GM18519 (cell line): Measurements from ENCODE around the gene PRKCB.

Source experiments
- ATAC-seq: cut with Tn5 transposase; IDR thresholded peaks from one replicate; pipeline ENCODE4 v1.9.1; 2021; ENCODE audit warnings: mild to moderate bottlenecking, moderate library complexity; ENCODE audit not compliant: unreplicated experiment, low FRiP score

Gene PRKCB

GRCh38 chr16:23835390-23836077, at the start of gene PRKCB:
Gene PRKCB, plus strand, starts transcription at chr16:23835983.
- ATAC-seq, result peak; percentile 62

DNA sequence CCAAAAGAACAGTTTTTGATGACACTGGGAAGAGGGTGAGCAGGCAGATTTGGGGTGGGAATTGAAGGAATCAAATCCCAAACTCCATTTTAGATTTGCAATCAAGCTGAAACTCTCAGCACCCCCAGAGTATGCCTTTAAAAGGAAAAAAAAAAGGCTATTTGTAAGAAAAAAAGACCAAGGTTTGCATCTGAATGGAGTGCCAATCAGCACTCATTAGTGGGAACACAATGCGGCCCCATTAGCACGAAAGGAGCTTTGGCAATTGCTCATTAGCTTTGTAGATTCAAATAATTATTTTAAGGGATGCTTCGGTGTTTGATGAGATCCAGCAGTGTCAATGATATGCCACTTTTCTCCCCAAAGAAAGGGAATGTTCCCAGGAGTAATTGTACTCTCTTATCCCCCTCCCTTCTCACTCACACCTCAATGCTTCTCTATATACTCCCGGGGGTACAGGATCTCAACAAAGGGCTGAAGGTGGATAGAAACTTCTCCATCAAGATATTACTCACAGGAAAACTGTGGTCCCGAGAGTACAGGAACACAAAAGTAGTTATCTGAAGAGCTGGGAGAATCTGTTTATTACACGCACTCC, 48.7 kb upstream of the PRKCB start:
- no peak for ATAC-seq

- ATAC-seq, result no peak
Measured at GRCh38 chr16:23788685-23789084, 47.1 kb upstream of the PRKCB start.

- no peak for ATAC-seq
Measured at GRCh38 chr16:23795378-23795777, 40.4 kb upstream of the PRKCB start.

DNA sequence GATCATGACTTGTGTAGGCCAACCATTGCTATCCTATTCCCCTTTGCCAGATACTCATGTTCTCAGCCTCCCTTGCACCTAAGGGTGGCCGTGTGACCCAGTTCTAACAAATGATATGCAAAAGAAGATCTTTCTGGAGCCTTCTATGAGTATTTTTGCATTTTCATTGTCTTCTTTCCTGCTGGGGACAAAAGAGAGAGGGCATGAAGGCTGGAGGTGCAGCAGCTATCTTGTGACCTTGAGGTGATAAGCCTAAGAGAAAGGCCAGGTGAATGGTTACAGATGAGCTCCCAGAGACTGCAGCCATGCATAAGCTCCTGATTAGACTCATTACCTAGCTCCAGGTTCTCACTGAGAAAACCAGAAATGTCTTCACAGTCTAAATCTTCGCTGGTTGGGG, 38.8 kb upstream of the PRKCB start:
- ATAC-seq, result no peak

GRCh38 chr16:23801378-23801777, 34.4 kb upstream of the PRKCB start:
- no peak for ATAC-seq

- no peak for ATAC-seq
Measured at GRCh38 chr16:23802776-23803175, 33.0 kb upstream of the PRKCB start.

- ATAC-seq, result no peak
Measured at GRCh38 chr16:23803591-23804123, 32.1 kb upstream of the PRKCB start.

DNA sequence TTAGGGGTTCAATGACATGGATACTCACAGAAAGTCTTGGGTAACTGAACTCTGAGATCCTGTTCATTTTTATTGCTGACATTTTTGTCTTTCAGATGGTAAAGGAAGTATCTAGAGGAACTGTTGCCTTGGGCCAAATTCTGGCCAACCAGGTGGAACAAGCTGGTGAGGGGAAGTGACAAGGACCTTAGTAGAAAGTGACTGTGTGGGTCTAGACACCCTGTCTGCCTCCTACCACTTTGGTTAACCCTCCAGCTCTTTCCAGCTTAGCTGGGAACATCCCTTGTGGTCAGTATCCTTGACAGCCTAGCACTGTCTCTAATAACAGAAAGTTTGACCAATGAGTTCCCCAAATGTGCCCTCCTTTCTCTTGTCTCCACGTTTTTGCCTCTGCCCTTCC, 28.8 kb upstream of the PRKCB start:
- ATAC-seq, result no peak

DNA sequence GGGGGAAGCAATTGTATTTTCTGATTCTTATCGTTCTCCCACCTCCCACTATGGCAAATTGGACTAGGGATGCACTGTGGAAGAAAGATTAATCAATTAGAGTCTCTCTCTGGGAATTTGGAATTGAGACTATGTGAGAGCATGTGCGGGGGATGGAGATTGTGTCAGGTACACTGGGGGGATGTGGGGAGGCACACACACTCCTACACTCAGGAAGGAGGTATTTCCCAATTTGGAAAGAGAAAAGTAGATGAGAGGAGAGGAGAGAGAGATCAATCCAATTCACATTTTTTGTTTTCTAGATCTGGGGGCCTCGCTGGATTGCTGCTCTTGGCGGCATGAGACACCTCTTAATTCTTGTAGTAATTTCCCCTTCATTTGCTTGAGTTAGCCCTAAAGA, 14.3 kb upstream of the PRKCB start:
- ATAC-seq, result no peak

GRCh38 chr16:23821875-23822688, 13.7 kb upstream of the PRKCB start:
- ATAC-seq, result no peak

- no peak for ATAC-seq
Measured at GRCh38 chr16:23823475-23824384, 12.1 kb upstream of the PRKCB start.

DNA sequence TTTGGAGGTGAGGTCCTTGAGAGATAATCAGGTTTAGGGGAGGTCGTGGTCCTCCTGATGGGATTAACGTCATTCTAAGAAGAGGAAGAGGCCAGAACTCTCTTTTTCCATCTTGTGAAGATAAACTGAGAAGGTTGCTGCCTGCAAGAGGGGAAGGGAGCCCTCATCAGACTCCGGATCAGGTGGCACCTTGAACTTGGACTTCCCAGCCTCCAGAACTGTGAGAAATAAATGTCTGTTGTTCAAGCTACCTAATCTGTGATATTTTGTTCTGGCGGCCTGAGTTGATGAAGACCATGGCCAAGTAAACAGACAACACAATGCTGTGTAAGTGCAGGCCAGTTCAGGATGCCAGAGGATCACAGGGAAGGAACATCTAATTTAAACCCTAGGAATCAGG, 10.9 kb upstream of the PRKCB start:
- ATAC-seq, result no peak

DNA sequence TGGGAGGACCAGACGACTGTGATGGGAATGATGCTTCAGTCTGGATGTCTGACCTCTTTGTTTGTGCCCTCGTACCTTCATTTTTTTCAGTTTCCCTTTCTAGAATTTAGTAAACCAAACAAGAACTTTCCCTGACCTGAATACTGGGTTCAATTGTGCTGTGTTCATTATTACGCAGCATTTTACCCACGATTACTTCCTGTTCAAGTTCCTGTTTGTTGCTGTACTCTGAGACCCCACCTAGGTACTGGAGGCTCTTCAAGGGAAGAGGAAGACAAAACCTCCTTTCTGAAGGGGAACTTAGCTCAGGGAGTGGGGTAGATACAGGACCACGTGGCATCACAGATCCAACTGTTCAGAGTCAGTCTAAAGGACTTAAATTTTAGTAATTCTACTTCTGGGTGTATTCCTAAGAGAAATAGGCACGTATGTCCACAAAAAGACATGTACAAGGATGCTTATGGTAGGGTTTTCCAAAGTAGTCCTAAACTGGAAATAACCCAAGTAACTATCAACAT, 9.2 kb upstream of the PRKCB start:
- ATAC-seq, result peak; percentile 63

DNA sequence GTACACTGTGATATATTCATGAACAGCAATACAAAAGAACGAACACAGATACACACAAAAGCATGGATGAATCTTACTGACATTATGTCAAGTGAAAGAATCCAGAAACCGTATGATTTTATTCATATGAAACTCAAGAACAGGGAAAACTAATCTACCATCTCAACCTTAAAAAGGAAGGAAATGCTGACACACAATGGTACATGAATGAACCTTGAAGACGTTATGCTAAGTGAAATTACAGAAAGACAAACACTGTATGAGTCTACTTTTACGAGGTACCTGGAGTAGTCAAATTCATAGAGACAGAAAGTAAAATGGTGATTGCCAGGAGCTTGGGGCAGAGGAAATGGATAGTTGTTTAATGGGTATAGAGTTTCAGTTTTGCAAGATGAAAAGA, 8.7 kb upstream of the PRKCB start:
- ATAC-seq, result peak; percentile 33

DNA sequence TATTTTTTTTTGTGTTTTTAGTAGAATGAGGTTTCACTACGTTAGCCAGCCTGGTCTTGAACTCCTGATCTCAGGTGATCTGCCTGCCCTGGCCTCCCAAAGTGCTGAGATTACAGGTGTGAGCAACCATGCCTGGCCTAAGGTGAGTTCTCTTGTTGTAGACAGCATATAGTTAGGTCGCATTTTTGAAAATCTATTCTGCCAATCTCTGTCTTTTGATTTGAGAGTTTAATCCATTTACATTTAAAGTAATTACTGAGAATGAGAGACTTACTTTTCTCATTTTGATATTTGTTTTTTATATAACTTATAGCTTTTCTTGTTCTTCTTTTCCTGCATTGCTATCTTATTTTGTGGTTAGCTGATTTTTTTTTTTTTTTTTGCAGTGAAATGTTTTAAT, 6.3 kb upstream of the PRKCB start:
- no peak for ATAC-seq

- ATAC-seq, result no peak
Measured at GRCh38 chr16:23830276-23830675, 5.5 kb upstream of the PRKCB start.

DNA sequence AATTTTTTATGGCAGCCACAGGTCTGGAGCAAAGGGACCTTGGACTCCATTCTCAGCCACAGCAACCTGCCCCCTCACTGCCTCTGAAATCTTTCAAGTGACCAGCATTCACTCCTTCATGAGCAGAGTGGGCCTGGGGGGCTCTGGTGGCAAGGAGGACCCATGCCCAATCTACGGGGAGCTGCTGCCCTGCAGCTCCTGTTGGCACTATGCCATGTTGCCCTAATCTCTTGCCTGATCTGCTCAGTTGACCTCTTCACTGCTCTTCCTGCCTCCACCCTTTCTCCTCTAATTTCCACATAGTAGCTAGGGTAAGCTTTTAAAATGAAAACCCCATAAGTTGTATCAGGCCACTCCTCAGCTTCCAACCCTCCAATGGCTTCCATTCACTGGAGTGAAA, 2.9 kb upstream of the PRKCB start:
- ATAC-seq, result no peak

DNA sequence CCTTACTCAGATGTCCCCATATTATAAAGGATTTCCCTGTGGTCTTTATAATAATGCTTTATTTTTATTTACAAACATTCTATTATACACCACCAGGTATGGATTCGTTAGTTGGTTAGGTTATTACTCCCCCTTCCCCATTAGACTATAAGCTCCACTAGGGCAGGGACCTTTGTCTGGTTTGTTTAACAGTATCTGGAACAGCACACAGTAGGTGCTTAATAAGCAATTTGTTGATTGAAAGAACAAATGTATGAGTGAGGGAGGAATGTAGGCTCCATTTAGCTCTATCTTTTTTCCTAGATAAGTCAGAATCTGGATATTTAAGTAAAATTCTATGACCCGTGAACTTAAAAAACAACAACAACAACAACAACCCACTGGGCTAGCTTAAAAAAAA, 2.3 kb upstream of the PRKCB start:
- ATAC-seq, result no peak
